ENCODE data around the gene PLTP.
A peak's percentile ranks its signal among the peaks of the same experiment; 100 is the strongest.
"Not testable (repeated sequence)": the region's sequence is repeated elsewhere in the genome, so short reads cannot be mapped to it uniquely, and the experiment has no call there.

PLTP gene

DNA sequence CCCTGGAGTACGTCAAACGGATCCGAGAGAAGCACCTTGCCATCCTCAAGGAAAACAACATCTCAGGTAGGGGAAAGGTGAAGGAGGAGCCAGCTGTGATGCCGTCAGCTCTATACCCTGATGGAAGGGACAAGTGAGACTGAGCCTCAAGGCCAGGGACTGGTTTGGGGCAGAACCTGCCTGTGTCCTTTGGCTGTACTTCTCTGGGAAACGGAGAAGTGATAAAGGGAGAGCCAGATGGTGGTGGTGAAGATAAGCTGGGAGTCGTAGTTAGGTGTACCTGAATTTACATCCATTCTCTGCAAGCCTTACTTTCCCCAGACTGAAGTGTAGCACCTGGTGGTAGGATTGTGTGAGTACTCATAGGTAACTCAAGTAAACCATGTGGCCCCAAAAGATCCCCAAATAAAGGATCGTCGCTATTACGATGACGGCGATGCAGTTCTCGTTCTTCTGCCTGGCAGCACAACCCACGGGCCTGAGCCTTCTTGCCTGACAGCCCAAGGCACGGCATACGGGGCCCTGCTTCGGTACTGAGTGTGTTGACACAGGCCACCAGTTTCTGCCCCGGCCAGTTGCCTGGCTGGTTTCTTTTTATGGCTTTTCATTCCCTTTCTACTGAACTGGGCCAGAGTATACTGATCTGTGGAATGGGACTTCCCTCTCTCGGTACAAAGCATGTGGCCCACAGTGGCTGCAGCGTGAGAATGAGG, 33.2 kb upstream of the PLTP start:
- DNase-seq (ENCODE audit: low read depth in 2 of 2) = no peak

DNA sequence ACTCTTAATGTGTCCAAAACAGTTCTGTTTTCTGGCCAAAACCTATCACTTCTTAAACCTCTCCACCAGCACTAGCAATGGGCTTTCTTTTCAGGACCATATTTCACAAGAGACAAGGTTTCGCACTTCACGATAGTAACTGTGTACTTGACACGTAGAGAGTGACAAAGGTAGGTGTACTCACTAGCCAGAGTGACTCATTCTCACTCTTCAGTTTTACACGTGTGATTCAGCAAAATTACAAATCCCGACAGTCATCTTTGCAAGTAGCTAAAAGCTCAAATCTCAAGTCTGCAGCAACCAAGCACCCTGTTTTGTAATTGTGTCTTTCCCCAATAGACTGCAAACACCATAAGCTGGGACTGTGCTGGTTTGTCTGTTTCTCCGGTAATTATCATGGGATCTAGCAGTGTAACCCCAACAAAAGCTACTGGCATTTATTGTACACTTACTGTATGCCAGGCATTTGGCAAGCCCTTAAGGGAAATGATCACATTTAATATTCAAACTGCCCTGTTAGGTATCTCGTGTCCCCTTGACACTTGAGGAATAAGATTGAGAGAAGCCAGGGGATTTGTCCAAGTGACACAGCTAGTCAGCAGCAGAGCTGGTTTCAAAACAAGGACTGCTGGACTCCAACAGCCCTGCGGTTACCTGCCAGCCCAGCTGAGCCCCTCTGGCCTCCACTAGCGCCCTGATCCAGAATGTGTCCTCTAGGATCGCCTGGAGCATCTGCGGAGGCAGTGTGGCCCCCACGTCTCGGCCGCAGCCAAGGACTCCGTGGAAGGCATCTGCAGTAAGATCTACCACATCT, 32.4 kb upstream of the PLTP start:
- DNase-seq (ENCODE audit: low read depth in 2 of 2) = no peak

- DNase-seq (ENCODE audit: low read depth in 2 of 2) = no peak
Observed at GRCh38 chr20:45943613-45944012, 31.7 kb upstream of the PLTP start.

- DNase-seq (ENCODE audit: low read depth in 2 of 2) = no peak
Observed at GRCh38 chr20:45940469-45940868, 28.5 kb upstream of the PLTP start.

DNA sequence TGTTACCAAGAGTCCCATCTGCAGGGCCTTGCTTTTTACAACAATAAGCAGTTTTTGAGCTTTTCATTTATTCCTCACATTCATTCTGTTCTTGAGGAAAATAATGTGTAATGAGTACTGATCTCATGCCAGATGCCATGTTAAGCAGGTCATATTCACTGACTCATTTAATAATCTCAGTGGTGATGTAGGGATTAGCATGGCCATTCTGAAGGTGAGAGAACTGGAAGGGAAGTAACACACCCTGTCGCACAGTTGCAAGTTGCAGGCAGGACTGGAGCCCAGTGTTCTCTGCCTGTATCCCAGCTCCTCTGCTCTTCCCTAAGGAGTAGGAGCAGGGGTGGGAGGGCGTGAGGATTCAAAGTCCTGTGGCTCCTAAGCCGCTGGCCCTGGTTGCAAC, 28.1 kb upstream of the PLTP start:
- DNase-seq (ENCODE audit: low read depth in 2 of 2) = no peak

DNA sequence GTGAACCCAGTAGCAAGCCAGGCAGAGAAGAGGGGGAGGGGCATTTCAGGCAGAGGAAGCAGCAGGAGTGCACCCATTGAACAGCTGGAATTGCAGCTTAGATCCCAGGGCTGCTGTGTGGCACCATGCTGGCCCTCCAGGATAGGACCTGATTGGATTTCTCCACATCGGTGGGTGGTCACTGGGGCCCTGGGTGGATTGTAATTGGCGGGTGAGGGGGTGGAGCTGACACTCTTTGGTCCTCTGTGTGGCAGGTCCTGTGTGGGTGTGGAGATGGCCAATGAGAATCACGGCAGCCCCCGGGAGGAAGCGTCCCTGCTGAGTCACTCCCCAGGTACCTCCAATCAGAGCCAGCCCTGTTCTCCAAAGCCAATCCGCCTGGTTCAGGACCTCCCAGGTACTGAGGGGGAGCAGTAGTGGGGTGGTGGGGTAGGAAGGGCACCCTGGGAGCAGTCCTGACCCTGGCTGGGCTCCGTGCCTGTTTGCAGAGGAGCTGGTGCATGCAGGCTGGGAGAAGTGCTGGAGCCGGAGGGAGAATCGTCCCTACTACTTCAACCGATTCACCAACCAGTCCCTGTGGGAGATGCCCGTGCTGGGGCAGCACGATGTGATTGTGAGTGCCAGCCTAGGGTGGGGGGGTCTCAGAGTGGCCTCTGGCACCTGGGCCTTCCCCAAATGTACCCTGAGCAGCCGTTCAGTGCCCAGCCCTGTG, 26.9 kb upstream of the PLTP start:
- DNase-seq (ENCODE audit: low read depth in 2 of 2) = no peak

GRCh38 chr20:45937765-45938164, 25.8 kb upstream of the PLTP start:
- DNase-seq (ENCODE audit: low read depth in 2 of 2) = no peak

DNA sequence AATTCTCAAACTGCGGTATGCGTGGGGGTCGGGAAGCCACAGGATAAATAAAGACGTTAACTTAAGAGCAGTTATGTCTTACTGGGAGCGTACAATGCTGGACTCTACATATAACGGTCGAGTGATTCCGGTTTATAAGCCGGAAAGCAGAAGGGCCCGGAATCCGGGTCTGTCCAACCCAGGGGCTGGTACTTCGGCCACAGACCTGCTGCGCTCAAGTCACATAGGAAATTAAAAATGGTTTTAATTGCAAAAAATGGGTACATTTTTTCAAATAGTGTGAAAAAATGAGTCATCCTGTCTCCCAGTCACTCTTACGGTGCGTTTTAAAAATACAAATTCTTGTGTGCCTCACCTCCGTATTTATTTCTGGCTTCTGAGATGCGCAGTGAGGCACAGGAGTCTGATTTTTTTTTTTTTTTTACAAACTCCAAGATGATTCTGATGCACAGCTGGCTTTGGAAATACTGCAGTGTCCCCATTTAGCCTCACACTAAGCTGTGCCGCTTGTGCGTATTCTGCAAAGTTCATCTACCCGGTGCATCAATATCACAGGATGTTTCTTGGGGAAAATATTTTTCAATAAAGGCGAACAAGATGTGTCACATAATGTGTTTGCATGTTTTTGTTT, 23.6 kb upstream of the PLTP start:
- DNase-seq (ENCODE audit: low read depth in 2 of 2) = no peak

DNA sequence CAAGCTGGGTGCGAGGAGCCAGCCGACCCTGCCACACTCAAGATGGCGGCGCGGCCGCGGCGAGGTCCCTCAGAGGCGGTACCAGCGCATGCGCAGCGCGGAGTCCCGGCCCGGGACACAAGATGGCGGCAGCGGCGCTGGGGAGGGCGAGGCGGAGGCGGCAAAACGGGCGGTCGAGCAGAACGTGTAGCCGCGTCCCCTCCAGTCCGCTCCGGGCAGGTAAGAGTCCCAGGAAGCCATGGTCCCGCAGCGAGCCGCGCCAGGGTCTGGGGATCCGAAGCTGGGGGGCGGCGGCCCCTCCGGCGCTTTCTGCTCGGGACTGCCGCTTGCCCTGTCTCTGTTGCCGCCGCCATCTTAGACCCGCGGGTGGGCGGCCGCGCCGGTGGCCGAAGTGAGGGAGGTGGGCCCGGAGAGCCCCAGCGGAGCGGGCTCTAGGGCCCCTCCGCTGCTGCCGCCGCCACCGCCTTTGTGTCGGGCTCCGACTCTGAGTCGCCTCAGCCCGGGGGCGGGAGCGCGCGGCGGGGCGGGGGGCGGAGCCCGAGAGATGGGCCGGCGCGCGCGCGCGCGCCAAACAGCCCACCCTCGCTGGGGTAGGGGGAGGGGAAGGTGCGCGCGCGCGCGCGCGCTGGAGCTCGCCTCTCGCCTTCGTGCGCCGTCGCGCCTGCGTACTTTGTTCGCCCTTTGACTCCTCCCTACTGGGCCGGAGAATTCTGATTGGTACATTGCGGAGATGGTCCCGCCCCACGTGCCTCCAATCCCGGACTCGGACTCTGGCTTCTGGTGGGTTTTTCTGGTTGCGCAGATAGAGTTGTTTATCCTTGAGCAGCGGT, 22.8 kb upstream of the PLTP start, which contains the start of gene PCIF1:
Gene PCIF1, plus strand, starts transcription at position 98 of the 830 bp plus-strand sequence. CDS start 4,317 bp downstream, outside the sequence.
- DNase-seq (ENCODE audit: low read depth in 2 of 2) = peak; percentile 96 to 98

DNA sequence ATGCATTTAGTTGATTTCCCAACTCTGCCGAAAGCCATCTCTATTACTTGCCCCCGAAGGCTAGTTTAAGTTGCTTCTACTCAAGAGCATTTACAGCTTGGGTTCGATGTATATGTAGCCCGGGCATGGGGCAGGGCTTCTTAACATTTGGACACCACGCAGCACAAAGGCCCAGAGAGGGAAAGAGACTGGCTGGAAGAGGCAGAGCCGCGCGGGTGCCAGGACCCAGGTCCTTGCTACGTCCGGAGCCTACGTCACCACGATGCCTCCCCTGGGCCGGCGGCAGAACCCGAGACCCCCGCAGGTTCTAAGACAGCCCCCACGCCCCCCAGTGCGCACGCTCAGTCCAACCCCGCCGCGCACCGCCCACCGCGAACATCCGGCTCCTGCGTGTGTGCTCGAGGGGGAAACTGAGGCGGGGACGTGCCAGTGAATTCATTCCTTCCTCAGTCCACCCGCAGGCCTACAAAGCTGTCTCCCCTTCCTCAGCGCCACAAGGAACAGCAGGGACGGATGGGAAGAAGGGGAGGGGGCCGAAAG, 22.2 kb upstream of the PLTP start:
- DNase-seq (ENCODE audit: low read depth in 2 of 2) = no peak

DNA sequence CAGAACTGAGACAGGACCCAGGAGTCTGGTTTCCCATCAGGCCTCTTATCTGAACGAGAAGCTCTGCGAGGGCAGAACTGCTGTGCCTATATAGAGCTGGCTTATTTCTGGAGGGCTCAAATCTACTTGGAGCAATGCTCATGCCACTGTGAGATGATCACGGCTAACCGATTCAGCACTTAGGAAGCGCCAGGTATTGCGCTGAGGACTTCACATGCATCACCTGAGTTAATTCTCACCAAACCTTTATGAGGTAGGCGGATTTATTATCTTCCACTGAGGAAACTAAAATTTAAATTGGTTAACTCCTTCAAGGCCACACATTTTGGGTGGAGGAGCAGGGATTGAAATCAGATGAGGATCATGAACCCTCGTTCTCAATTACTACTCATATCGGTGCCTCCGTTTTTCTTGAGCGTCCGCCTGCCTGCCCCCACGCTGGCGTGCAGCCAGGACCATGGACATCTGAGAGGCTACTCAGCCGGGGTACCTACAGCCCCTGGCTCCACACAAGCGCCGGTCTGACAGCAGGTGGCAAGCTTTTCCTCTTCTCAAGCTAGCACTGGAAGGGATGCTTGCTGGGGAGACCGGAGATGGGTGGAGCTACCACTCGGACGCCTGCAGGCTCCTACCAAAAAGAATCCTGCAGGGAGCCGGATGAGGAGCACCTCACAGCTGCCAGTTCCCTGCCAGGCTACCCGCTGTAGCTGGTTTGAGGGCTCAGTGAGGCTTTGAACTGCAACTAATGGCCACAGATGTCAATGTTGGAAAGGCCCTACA, 21.5 kb upstream of the PLTP start:
- peak; percentile 20 to 29 for DNase-seq (ENCODE audit: low read depth in 2 of 2)

- not testable (repeated sequence) for DNase-seq (ENCODE audit: low read depth in 2 of 2)
Observed at GRCh38 chr20:45931680-45932079, 19.7 kb upstream of the PLTP start.

DNA sequence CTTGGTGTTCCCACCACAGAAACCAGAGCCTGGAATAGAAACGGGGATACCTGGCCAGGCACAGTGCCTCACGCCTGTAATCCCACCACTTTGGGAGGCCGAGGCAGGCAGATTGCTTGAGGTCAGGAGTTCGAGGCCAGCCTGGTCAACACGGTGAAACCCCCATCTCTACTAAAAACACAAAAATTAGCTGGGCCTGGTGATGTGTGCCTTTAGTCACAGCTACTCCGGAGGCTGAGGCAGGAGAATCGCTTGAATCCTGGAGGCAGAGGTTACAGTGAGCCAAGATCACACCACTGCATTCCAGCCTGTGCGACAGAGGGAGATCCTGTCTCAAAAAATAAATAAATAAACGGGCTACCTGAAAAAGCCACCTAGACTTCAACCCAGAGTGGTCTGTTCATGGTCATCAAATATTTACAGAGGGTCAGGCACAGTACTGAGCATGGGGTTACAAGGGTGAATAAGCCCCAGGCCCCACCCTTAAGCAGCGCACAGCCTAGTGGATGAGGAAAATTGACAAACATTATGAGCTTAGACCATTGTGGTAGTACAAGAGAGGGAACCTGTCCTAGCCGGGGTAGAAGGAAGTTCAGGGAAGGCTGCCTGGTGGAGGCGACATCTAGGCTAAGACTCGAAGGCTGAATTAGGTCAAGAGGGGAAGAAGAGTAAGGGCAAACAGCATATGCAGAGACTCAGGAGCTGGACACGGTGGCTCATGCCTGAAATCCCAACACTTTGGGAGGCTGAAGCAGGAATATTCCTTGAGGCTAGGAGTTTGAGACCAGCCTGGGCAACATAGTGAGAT, 15.3 kb upstream of the PLTP start:
- DNase-seq (ENCODE audit: low read depth in 2 of 2) = no peak

DNA sequence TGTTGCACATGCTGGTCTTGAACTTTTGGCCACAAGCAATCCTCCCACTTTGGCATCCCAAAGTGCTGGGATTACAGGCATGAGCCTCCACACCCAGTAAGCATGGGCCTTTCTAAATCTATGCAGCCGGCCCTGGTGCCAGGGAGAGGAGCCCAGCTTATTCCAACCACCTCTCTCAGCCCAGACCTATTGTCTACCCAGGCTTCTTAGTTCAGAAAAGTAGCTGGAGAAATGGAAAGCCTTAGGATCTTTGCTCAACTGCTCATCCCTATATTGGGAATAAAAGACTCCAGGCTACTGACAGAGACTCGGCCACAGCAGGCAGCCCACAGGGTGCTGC, 14.7 kb upstream of the PLTP start:
- DNase-seq (ENCODE audit: low read depth in 2 of 2) = no peak

GRCh38 chr20:45925821-45926506, 14.0 kb upstream of the PLTP start:
- no peak for DNase-seq (ENCODE audit: low read depth in 2 of 2)

GRCh38 chr20:45924391-45925261, 12.7 kb upstream of the PLTP start:
- DNase-seq (ENCODE audit: low read depth in 2 of 2) = no peak

- no peak for DNase-seq (ENCODE audit: low read depth in 2 of 2)
Observed at GRCh38 chr20:45921337-45922189, 9.6 kb upstream of the PLTP start.
